Uterus (tissue), 2 donors: ENCODE data around the gene ANKRD52.

Source experiments
- POLR2A ChIP-seq, 2 donors: fragments of 450-650 bp; IDR thresholded peaks; one replicate each; pipeline ENCODE4 v1.6.1; 2016; ENCODE audit warnings: antibody characterized with exemption in 2 of 2, mild to moderate bottlenecking in 1 of 2, moderate library complexity in 1 of 2
- TF ChIP-seq, protein P1 (sequence below), 4 experiments: fragments of 200-600 bp in 2 of 4; fragments of 450-650 bp in 2 of 4; sonication (generic) in 2 of 4; IDR thresholded peaks; one replicate each; pipeline ENCODE4 v1.5.1; 2016 to 2019; ENCODE audit warnings: antibody characterized with exemption in 4 of 4, mild to moderate bottlenecking in 2 of 4, moderate library complexity in 1 of 4

DNA sequence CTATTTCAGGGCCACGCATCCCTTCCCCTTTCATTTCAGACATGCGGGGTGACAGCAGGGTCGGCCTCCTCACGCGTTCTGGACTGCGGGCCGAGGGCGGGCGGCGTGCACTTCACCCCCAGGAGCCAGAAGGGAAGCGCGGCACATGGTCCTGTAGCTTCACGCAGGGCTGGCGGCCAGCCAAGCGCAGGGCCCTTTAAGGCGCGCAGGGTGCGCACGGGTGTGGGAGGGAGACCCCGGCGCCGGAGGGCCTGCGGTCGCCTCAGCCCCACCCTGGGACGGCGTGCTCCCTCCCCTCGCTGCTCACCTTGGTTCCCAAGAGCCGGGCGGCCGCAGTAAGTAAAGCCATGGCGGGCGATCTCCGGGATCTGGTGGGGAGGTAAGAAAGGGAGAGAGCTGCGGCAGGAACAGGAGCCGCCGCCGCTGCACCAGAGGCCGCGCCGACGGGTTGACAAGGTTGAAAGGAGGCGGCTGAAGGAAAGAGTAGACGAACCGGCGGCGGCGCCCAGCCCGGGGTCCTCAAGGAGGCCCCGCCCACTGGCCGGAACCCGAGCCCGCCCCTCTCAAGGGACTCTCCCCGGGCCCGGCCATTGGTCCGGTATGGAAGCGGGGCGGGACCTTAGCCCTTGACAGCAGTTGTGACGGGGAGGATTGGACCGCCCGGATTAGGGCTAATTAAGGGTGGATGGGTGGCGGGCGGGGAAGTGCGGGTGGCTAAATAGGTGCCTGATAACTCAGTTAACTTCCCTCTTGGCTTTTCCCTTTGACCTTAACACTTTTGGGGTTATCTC is 41.9 kb upstream of the ANKRD52 start, which contains the start of gene CS:
- TF ChIP-seq, protein P1, sequence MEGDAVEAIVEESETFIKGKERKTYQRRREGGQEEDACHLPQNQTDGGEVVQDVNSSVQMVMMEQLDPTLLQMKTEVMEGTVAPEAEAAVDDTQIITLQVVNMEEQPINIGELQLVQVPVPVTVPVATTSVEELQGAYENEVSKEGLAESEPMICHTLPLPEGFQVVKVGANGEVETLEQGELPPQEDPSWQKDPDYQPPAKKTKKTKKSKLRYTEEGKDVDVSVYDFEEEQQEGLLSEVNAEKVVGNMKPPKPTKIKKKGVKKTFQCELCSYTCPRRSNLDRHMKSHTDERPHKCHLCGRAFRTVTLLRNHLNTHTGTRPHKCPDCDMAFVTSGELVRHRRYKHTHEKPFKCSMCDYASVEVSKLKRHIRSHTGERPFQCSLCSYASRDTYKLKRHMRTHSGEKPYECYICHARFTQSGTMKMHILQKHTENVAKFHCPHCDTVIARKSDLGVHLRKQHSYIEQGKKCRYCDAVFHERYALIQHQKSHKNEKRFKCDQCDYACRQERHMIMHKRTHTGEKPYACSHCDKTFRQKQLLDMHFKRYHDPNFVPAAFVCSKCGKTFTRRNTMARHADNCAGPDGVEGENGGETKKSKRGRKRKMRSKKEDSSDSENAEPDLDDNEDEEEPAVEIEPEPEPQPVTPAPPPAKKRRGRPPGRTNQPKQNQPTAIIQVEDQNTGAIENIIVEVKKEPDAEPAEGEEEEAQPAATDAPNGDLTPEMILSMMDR (IDR thresholded peaks at IDR 0.05): peak in 1 of 4 experiments; percentile 10
- TF ChIP-seq POLR2A (IDR thresholded peaks at IDR 0.05): peak; percentile 55 to 74
